ENCODE measurements around the gene PDGFD.

PDGFD gene

DNA sequence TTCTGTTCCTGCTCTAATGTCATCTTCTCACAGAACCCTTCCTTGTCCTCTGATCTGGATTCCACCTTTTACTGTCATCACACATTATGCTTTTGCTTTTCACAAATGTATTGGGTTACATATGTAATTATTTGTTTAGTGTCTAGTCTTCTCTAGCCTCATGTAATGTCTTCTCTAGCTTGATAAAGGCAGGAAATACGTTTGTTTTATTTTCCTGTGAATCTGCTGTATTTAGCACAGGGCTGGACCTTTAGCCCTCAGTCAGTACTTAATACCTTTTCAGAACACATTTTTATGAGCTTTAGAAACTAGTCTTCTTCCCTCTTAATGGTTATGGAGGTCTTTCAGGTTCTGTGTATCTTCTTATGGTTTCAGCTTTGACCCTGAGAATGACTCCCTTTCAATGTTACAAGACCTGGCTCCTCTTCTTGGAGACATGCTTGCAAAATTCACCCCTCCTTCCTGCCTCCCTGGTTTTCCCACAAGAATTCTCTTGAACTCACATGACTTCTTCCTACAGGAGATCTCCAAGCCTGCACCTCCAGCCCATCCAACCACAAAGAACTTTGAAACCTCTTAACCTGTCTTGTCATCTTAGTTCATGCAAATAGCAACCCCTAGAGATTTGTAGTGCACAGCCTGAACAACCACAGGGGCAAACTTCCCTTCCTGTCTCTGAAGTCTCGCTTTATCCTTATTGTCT, 260.2 kb downstream of the PDGFD start:
- no peak for DNase-seq

GRCh38 chr11:103902994-103903393, 261.0 kb downstream of the PDGFD start:
- DNase-seq = no peak

- no peak for DNase-seq
Measured at GRCh38 chr11:103901656-103902055, 262.3 kb downstream of the PDGFD start.

DNA sequence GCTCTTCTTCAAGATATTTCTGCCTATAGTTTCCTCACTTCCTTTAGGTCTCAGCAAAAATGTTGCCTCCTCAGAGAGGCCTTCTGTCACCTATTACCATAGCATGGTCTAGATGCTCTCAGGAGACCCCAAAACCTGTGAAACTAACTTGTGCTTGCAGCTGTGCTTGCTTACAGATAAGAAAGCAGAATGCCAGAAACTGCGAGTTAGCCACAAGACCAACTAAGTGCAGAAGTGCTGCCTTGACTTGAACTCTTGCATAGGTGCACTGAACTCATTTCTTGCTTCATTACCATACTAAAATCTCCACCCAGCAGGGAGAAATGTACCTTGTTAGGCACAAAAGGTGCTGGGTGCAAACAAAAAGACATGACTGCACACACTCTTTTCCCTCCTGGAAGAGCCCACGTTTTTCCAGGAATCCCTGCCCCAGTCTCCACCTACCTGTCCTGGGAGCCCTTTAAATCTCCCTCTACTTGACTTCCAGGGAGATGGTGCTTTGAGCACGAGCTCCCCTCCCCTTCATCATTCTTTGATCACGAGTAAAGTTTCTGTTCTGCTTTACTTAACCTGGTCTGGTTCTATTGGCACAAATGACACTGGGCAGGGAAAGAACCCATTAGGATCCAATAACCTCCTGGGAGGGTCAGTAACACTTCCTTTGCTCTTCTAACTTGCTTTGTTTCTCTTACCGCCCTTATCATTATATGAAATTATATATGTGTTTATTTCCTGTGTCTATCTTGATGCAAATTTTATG, 265.2 kb downstream of the PDGFD start:
- DNase-seq = no peak

DNA sequence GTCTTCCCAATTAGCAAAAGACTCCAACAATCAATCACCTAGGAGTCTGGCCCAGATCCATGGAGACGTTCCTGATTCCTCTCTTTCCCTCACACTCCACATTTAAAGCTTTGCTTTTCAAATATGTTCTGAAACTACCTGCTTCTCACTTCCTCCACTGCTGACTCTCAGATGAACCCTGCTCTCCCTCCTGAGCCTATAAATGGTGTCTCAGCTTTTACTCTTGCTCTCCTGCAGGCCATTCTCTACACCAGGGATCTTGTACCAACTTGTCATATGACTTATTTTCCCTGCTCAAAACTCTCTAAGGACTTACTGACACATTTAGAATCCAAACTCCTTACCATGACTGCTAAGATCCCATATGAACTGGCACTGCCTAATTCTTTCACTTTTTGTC, 265.9 kb downstream of the PDGFD start:
- no peak for DNase-seq

DNA sequence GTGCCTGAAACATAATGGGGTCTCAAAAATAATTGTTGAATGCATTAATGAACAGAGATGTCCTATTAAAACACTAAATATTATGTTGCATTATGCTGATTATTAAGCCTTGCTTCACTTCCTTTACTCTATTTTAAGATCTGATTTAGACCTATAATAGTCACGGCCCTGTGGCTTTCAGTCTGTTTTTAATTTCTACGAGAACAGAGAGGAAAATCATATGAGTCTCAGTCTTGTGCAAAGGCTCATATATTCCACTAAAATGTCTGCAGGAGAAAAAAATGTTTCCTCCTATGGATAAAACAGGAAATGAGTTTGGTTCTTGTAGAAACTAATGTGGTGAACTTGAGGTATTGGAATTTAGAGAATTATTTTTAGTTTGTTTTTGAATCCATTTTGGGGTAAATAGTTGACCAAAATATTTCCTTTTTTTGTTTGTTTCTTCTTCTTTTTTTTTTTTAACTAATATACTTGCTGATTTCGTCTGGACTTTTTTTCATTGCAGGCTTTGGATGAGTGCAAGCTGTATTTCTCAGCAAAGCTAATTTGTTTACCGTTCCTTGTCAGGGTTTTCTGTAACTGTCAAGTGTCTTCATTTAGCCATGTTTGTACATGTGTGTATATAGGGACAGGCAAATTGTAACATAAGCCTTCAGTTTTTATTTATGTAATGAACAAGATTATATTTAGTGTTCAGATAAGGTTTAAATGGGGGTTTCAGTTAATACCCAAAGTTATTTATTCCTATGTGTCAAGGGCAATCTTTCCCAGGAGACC, 266.6 kb downstream of the PDGFD start:
- DNase-seq = no peak

DNA sequence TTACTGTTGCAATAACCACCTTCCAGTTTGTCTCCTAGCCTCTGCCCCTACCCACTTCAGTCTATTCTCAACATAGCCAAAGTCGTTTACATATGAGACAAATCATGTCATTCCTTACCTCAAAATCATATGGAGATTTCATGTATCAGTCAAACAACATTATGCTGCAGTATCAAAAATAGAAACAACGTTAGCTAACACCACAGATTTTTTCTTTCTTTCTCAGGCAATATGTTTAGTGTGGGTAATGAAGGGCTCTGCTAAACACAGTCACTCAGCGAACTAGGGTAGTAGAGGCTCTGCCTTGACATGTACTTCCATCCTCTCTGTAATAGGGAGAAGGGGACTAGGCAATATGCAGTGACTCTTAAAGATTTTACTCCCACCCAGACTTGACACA, 268.8 kb downstream of the PDGFD start:
- DNase-seq = no peak

DNA sequence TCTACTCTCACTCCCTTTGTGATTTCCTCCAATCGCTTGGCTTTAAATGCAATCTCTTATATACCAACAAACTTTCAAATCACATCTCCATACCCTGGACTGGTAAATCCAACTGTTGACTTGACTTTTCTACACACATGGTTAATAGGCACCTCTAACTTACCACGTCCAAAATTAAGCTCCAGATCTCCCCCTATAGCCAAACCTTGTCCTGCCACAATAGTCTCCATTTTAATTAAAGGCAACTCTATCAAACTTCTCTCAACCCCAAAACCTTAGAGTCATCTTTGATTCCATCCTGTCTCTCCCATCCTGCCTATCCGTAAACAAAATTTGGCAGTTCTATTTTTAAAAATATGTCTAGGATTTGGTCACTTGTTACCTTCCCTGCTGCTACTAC, 269.3 kb downstream of the PDGFD start:
- no peak for DNase-seq

GRCh38 chr11:103894034-103894433, 269.9 kb downstream of the PDGFD start:
- DNase-seq = no peak

DNA sequence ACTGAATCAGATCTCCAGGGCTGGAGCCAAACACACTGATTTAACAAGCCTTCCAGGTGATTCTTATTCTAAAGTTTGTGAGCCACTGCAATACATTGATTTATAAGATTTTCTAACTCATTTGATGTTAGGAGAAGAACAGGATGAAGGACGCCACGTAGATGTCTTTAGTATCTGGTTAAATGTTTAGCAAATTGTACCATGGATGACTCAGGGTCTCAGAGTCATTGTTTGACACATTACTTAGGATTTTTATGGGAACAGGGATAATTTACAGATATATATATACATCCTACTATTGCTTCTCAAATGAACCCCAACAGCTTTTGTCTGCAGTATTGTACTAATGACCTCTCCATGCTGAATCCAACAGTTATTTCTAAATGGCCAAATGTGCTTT, 270.6 kb downstream of the PDGFD start:
- no peak for DNase-seq

DNA sequence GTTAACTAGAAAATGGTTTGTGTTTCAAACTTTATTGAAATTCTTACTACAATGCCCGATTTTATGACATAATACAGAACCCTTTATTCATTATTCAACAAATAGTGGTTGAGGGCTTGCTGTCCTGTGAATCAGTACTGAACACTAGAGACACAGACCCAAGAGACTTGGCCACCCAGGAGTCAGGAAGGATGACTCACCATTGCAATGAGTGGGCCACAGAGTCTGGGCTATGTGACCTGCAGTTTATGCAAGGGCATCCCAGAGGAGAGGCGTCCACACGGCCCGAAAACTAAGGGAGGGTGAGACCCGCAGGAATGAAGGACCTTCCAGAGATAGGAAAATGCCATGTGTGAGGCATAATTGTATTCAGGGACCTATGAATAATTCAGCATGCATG, 271.3 kb downstream of the PDGFD start:
- no peak for DNase-seq

- no peak for DNase-seq
Measured at GRCh38 chr11:103890654-103891053, 273.3 kb downstream of the PDGFD start.

- DNase-seq = no peak
Measured at GRCh38 chr11:103889679-103890078, 274.3 kb downstream of the PDGFD start.

DNA sequence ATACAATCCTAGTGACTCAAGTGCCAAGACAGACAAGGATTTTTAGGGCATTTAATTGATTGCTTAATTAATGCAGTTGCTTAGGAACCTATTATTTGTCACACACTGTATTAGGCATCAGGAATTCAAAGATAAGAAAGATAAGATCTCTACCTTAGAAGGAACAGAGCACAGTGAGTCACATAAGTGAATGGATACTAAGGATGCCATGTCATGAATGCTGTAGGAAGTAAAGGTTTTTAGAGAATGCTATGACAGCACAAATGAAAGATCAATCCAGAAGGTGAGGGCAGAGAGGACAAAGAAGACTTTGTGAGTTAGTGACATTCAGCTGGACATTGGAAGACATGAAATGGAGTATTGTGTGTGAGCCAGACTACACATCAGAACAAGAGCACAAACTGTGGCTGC, 275.4 kb downstream of the PDGFD start:
- peak; percentile 58 for DNase-seq

DNA sequence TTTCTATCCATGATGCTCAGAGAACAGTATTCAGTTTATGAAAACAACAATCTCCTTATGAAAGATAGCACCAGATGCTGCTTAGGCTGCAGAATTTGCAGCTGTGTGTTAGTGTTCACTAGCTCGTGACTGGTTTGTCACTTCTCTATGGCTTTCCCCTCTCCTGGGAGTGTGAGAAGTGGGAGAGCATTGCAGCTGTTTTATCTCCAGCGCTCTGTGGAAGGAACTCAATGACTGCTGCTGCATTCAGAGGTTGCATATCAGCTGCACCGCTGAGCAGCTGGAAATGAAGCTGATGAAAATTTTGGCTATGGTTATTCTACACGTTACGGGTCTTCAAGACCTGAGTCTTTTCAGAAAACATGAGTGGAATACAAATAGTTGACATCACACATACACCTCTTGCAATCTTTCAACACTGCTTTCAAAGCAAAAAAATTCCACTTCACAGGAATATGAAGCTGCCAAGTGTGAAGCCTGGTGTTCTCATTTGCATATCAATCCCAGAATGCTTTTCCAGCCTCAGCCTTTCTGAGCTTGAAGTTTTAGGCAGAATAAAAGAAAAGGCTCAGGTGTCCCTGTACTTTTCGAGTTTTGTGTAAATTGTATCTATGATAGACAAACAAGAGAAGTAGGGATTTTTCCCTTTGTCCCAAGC, 276.8 kb downstream of the PDGFD start:
- peak; percentile 40 for DNase-seq

- no peak for DNase-seq
Measured at GRCh38 chr11:103883856-103884255, 280.1 kb downstream of the PDGFD start.

DNA sequence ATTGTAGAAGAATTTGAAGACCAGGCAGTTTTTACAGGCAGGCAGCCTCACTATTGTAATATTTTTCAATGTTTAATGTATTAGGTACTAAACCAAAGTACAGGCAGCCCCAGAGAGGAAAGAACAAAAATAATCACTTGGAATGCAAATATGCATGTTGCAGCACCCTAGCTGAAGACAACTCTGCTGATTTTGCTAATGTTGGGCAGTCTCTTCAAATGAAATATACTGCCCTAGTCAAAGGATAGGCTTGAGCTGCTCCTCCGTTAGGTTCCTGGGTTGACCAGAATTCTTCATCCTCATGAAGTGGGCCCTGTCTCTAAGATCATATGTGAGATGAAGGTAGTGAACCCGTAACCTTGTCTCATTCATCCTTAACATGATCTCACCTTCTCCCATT, 280.7 kb downstream of the PDGFD start:
- DNase-seq = no peak

DNA sequence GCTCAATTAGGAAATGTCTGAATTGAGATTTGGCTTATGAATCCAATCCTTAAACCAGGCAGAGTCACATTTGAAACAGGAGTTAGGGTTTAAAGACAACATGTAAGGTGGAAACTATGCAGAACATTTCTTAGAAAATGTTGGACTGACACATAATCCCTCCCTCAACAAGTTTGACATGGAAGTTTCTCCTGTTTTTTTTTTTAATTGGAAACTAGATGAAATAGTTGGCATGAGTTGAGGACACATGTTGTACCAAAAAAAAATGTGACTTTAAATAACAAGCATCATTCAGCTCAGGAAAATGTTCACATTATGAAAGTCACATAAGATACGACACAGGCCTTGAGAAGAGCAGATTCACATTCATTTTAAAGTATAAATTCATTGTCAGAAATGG, 282.4 kb downstream of the PDGFD start:
- DNase-seq = no peak

DNA sequence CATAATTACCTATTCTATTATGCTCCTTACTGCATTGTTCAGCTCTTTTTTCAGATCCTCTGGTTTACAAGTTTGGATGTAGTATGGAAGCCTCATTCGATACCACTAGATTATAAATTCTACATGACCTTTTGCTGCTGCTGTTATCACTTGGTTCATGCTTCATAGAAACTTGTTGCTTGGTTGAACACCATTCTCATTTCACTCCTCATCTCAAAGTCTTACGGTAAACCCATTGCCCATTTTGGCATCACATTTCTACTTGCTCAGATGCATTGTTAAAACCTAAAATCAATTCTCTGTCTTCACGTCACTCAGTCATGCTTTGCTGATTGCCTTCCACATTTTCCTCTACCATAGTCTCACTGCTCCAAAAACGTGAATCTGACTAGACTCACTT, 283.0 kb downstream of the PDGFD start:
- DNase-seq = no peak

GRCh38 chr11:103878646-103879045, 285.3 kb downstream of the PDGFD start:
- no peak for DNase-seq

DNA sequence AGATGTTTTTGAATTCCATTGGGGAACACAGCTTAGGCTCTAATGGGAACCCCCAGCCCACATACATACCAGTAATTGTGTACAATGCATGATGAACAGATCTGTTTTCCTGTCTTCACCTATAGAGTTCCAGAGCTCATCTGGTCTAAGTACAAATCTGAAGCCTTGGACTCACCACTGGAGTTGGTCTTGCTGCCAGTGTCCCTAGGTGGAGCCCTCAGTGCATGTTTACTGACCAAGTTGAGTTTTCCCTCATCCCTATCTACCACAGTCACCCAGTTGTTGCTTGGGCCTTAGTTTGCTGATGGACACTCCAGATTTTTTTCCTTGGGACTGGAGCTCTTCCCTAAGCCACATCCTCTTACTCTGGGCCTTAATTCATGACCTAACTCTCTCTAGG, 286.7 kb downstream of the PDGFD start:
- peak; percentile 30 for DNase-seq

DNA sequence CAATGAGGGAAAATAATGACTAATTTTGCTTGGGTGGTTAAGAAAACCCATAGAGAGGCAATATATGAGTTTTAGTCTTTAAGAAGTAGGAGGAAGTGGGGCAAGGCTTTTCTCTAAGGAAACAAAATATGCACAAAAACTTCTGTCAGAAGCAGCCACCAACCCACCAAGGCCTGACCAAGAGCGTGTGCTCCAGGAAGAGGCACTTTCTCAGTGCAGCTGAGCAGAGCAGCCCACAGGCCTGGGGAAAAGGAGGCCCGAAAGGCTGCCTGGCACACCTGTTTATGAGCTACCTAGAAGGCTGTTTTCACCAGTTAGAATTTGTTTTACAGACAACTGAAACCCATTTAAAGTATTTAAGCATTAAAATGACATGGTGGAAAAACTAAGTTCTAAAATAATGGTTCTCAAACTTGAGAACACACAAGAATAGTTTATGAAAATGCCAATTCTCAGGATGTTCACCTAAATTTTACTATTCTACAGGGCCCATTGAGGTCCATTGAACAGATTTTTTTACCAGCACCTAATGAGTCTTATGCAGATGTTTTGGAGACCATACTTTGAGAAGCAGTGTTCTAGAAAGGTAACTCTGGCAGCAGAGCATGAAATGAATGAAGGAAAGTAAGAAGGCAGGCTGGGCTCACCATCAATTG, 288.0 kb downstream of the PDGFD start:
- DNase-seq = no peak

GRCh38 chr11:103872748-103873147, 291.2 kb downstream of the PDGFD start:
- no peak for DNase-seq

Data from midbrain (tissue), 1 donor.